GM18508 (cell line): ENCODE data around the gene MCC.

Source experiments
- ATAC-seq: cut with Tn5 transposase; IDR thresholded peaks from one replicate; pipeline ENCODE4 v1.9.1; 2021; ENCODE audit warnings: moderate number of reproducible peaks; ENCODE audit not compliant: insufficient read depth, unreplicated experiment

MCC gene

GRCh38 chr5:113193311-113193978 is 294.8 kb downstream of the MCC start:
- no peak for ATAC-seq

- no peak for ATAC-seq
Observed at GRCh38 chr5:113192541-113192940, 295.7 kb downstream of the MCC start.

DNA sequence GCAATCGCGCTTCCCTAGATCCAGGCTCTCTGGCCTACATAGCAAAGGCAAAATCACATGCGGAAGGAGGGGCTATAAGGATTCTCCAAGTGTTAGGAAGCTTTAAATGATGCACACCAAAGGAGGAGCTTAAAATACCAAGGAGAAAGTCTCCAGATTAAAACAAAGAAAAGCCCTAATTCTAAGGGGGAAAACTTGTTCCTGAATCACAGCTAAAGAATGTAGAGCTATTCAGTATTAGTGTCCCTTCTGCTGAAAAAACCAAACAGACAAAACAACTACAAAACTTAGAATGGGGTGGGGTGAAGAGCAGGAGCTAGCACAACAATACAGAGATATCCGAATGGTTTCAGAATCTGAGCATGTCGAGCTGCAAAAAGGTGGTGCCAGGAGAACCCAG is 297.9 kb downstream of the MCC start:
- ATAC-seq, result no peak

- no peak for ATAC-seq
Observed at GRCh38 chr5:113189291-113189690, 299.0 kb downstream of the MCC start.

GRCh38 chr5:113188436-113188835 is 299.8 kb downstream of the MCC start:
- no peak for ATAC-seq

GRCh38 chr5:113187906-113188305 is 300.3 kb downstream of the MCC start:
- peak; percentile 45 for ATAC-seq

- ATAC-seq, result no peak
Observed at GRCh38 chr5:113186061-113186460, 302.2 kb downstream of the MCC start.

GRCh38 chr5:113183694-113184093 is 304.6 kb downstream of the MCC start:
- no peak for ATAC-seq

GRCh38 chr5:113182658-113183344 is 305.5 kb downstream of the MCC start:
- no peak for ATAC-seq

DNA sequence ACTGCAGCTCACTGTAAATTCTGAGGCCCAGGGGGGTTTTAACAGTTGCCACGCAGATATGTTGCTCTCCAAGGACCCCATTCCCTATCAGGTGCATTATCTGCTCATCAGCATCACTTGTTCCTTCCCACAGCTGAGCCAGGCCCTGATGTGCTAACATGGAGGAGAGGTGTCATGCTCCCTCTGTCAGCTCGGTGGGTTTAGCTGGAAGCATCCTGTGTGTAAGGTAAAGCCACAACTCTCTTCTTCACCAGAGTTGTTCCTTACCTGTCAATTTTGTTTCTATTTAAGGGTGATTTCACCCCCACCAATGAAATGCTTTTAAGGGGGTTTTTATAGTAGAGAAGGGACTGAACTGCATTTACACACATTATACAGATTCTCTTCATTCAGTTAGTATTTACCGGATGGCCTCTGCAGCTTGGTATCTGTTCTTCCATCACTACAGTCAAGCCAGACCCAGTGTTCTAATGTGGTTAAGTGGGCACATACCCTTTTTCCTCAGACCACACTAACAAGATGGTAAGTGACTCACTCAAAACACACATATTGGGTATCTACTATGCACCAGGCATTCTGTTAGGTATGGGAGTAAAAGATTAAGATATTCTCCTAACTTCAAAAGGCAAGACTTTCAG is 306.3 kb downstream of the MCC start:
- no peak for ATAC-seq

DNA sequence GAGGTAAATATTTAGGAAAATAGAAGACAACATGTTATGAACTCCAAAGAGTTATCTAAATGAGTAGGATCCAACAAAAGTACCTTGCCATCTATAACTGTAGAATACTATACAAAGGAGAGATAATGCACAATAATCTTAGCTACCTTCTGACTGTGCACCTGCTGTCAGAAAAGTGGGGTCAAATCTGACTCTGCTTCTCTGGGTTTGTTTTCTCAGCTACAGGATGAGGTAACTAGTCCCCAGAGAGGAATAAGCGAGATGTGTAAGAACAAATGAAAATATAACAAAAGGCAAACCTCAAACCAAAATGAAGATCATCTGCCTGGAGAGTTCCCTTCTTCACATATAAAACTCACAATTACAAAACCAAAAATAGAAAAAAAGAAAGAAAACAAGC is 306.8 kb downstream of the MCC start:
- ATAC-seq, result no peak

- ATAC-seq, result no peak
Observed at GRCh38 chr5:113179156-113179555, 309.1 kb downstream of the MCC start.

GRCh38 chr5:113178073-113178779 is 310.0 kb downstream of the MCC start:
- no peak for ATAC-seq

- ATAC-seq, result no peak
Observed at GRCh38 chr5:113177225-113177624, 311.0 kb downstream of the MCC start.

- ATAC-seq, result no peak
Observed at GRCh38 chr5:113176734-113177133, 311.5 kb downstream of the MCC start.

DNA sequence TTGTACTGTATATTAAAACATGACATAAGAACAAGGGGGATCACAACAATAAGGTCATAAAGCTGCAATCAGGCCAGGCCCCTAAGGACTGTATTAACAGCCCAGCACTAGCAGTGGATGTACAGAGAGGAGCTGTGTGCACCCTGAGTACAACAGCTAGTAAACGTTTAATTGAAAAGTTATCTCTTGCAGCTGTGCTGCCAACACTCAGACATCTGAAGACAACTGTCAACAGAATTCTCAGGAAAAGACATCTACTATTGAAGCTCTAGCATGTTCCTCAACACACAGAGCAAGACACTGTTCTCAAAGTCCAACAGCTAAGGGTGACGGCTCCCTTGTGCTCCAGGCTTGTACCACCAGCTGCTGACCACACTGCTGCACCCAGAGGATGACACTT is 312.1 kb downstream of the MCC start:
- ATAC-seq, result no peak

DNA sequence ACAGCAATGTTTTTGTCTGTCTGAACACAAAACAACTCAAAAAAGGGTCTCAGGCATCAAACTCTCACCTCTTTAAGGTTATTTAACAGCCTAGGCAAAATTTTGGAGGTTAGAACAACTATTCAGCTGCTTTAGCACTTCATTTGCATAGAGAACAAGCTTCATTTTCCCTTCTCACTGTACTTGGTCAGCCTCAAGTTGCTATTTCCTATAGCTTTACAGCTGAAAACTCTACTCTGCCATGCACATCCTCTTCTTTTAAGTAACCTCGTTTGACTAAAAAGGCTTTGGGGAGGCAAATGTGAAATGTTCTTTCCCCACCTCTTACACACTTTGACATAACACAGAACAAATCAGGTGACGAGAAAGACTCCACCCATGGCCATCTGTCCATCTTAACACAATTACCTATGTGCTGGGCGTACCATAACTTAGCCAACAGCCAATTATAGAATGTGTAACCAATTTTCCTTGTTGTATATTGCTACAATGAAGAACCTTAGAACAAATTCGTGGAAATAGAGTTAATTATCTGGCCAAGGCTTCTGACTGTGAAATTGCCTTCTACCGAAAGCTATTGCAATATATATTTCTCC is 315.9 kb downstream of the MCC start:
- peak; percentile 57 for ATAC-seq

- ATAC-seq, result no peak
Observed at GRCh38 chr5:113171520-113171919, 316.7 kb downstream of the MCC start.

DNA sequence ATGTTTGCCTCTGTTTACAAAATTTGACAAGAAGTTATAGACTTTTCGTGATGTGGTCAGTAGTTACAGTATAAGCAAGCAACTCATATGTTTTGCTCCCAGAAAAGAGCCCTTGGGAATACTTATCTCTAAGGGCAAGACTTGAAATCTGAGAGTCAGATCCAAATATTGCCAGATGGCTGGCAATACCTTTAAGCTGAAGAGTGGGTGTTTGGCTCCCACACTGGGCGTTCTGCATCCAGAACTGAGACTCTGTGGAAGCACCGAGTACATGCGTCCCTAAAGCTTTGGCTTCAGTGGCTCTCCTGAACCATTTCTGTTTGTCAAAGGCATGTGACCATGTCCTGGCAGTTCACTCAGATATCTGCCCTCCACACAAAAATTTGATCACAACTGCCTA is 317.5 kb downstream of the MCC start:
- no peak for ATAC-seq

- no peak for ATAC-seq
Observed at GRCh38 chr5:113169720-113170119, 318.5 kb downstream of the MCC start.

DNA sequence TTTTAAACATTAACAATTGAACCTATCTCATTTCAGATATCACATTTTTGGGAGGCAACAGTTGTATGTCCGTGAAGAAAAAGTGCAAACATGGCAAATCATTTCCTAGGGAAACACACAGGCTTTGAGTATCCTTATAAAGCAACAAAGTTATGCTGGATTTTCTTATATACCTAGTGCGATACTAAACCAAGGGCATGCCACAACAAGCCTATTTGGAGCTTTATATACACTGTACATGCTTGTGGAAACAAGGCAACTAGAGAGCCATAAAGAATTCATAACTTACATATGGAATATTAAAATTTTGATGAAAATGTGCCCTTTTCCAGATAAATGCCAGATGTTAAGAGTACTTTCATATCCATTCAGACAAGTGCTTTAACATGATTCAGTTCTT is 320.3 kb downstream of the MCC start:
- ATAC-seq, result no peak
